Ovary (tissue), 3 donors: Measurements from ENCODE around the gene NBPF9.
"Not testable (repeated sequence)": the region's sequence is repeated elsewhere in the genome, so short reads cannot be mapped to it uniquely, and the experiment has no call there.

Experiments used
- POLR2A ChIP-seq: fragments of 450-650 bp; IDR thresholded peaks from one replicate; pipeline ENCODE4 v1.6.1; 2017; ENCODE audit warnings: antibody characterized with exemption, mild to moderate bottlenecking, moderate library complexity
- TF ChIP-seq, protein P1 (sequence below), 3 donors: fragments of 450-650 bp in 2 of 3; fragments of 200-600 bp in 1 of 3; IDR thresholded peaks; one replicate each; pipeline versions ENCODE4 v1.5.1 to v1.8.0; 2016 to 2022; ENCODE audit warnings: antibody characterized with exemption in 3 of 3, mild to moderate bottlenecking in 1 of 3
- donor health status: DM: no; HTN: no; CAD: no.

DNA sequence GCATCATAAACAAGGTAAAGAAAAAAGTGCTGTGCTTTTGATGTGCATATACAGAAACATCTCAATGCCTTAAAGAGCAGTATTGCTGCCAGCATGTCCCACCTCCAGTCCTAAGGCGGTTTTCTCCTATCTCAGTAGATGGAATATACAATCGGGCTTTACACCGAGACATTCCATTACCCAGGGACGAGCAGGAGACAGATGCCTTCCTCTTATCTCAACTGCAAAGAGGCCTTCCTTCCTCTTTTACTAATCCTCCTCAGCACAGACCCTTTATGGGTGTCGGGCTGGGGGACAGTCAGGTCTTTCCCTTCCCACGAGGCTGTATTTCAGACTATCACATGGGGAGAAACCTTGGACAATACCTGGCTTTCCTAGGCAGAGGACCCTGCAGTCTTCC, 10.2 kb downstream of the NBPF9 start:
- TF ChIP-seq, protein P1, sequence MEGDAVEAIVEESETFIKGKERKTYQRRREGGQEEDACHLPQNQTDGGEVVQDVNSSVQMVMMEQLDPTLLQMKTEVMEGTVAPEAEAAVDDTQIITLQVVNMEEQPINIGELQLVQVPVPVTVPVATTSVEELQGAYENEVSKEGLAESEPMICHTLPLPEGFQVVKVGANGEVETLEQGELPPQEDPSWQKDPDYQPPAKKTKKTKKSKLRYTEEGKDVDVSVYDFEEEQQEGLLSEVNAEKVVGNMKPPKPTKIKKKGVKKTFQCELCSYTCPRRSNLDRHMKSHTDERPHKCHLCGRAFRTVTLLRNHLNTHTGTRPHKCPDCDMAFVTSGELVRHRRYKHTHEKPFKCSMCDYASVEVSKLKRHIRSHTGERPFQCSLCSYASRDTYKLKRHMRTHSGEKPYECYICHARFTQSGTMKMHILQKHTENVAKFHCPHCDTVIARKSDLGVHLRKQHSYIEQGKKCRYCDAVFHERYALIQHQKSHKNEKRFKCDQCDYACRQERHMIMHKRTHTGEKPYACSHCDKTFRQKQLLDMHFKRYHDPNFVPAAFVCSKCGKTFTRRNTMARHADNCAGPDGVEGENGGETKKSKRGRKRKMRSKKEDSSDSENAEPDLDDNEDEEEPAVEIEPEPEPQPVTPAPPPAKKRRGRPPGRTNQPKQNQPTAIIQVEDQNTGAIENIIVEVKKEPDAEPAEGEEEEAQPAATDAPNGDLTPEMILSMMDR (IDR thresholded peaks at IDR 0.05), result not testable (repeated sequence)
- not testable (repeated sequence) for TF ChIP-seq POLR2A
